Astrocyte (in vitro differentiated cells and primary cell): ENCODE results near the gene PTPRM. TPM values are rescaled to one million over a fixed set of nuclear protein-coding genes. Genes with fewer than 3 reads are reported as not detected.
A peak's percentile ranks its signal among the peaks of the same experiment; 100 is the strongest.

ENCODE experiments used
- DNase-seq: peaks from one replicate; pipeline ENCODE4 v3.0.0-alpha.2; 2010; ENCODE audit warnings: low read depth
- FAIRE-seq: peaks from 2 replicates; lab custom pipeline; 2011; peaks lifted over from hg19 to GRCh38; lab: Jason Lieb, UNC
- H2AFZ ChIP-seq: 2 replicates; pipeline ENCODE4 v1.6.0; 2012; ENCODE audit warnings: low read depth, low read length, inconsistent platforms
- H3K27ac ChIP-seq: 2 replicates; pipeline ENCODE4 v1.5.1; 2011; ENCODE audit warnings: low read depth, low read length, inconsistent platforms
- H3K27me3 ChIP-seq: 2 replicates; pipeline ENCODE4 v1.6.0; 2011; ENCODE audit warnings: low read length, inconsistent platforms; ENCODE audit not compliant: insufficient read depth
- H3K36me3 ChIP-seq: 2 replicates; pipeline ENCODE4 v1.5.1; 2011; ENCODE audit warnings: low read length, inconsistent platforms; ENCODE audit not compliant: insufficient read depth
- H3K4me1 ChIP-seq: 2 replicates; pipeline ENCODE4 v1.5.1; 2011; ENCODE audit warnings: low read length, inconsistent platforms; ENCODE audit not compliant: insufficient read depth
- H3K4me2 ChIP-seq: 2 replicates; pipeline ENCODE4 v1.6.0; 2012; ENCODE audit warnings: low read length, inconsistent platforms
- H3K4me3 ChIP-seq: 2 replicates; pipeline ENCODE4 v1.5.1; 2011; ENCODE audit warnings: low read depth, mild to moderate bottlenecking, low read length, inconsistent platforms; ENCODE audit not compliant: insufficient read depth
- H3K79me2 ChIP-seq: 2 replicates; pipeline ENCODE4 v1.6.0; 2012; ENCODE audit warnings: mild to moderate bottlenecking, low read length, inconsistent platforms; ENCODE audit not compliant: insufficient read depth
- H3K9ac ChIP-seq: 2 replicates; pipeline ENCODE4 v1.6.0; 2012; ENCODE audit warnings: mild to moderate bottlenecking, low read length, inconsistent platforms
- H3K9me3 ChIP-seq: 2 replicates; pipeline ENCODE4 v1.5.1; 2012; ENCODE audit warnings: low read depth, mild to moderate bottlenecking, low read length, inconsistent platforms; ENCODE audit not compliant: insufficient read depth
- H4K20me1 ChIP-seq: 2 replicates; pipeline ENCODE4 v1.6.0; 2012; ENCODE audit warnings: low read length, inconsistent platforms; ENCODE audit not compliant: insufficient read depth
- H3K27ac Mint-ChIP-seq: one replicate; pipeline ENCODE4 v1.8.0; 2021; ENCODE audit warnings: mild to moderate bottlenecking, mixed read lengths; ENCODE audit not compliant: unreplicated experiment
- H3K27me3 Mint-ChIP-seq: one replicate; pipeline ENCODE4 v1.8.0; 2021; ENCODE audit warnings: low read depth, mixed read lengths; ENCODE audit not compliant: unreplicated experiment
- H3K36me3 Mint-ChIP-seq: one replicate; pipeline ENCODE4 v1.8.0; 2021; ENCODE audit warnings: low read depth, mixed read lengths; ENCODE audit not compliant: unreplicated experiment
- H3K4me1 Mint-ChIP-seq: one replicate; pipeline ENCODE4 v1.8.0; 2021; ENCODE audit warnings: low read depth, mixed read lengths; ENCODE audit not compliant: unreplicated experiment
- H3K4me3 Mint-ChIP-seq: one replicate; pipeline ENCODE4 v1.8.0; 2021; ENCODE audit warnings: mild to moderate bottlenecking, moderate library complexity, mixed read lengths; ENCODE audit not compliant: unreplicated experiment
- H3K9me3 Mint-ChIP-seq: one replicate; pipeline ENCODE4 v1.8.0; 2021; ENCODE audit warnings: mild to moderate bottlenecking, mixed read lengths; ENCODE audit not compliant: unreplicated experiment
- CTCF ChIP-seq: IDR thresholded peaks from 2 replicates; pipeline ENCODE4 v1.5.1; 2011; ENCODE audit warnings: low read depth, mild to moderate bottlenecking, inconsistent platforms, low read length, moderate library complexity; ENCODE audit not compliant: insufficient read depth
- EZH2 ChIP-seq: IDR thresholded peaks from 2 replicates; pipeline ENCODE4 v1.6.1; 2012; ENCODE audit warnings: mild to moderate bottlenecking, low read length, inconsistent platforms; ENCODE audit not compliant: insufficient read depth
- total RNA-seq: library from RNA; stranded (reverse); gene quantifications from 2 replicates; pipeline ENCODE4 v1.2.1, GENCODE V29; 2021

PTPRM gene
- total RNA-seq, 1 donor from 2014 or later: 59.6 TPM

- Mint-ChIP-seq H3K4me1 (peaks cover 9% of the 10 kb centered on the region), H3K4me3 (no peak overlapping the region), H3K27ac (peak overlapping the region; percentile 2), H3K36me3 (no peaks in the 10 kb centered on the region), H3K27me3 (no peaks in the 10 kb centered on the region), H3K9me3 (no peaks in the 10 kb centered on the region)
- H3K4me3 ChIP-seq: no peak overlapping the region
- DNase-seq (peak; percentile 17), FAIRE-seq (peak; percentile 9)
- no peak overlapping the region for H3K4me2 ChIP-seq
- H3K9me3 ChIP-seq: no peaks in the 10 kb centered on the region
- no peak overlapping the region for H3K9ac ChIP-seq
- H3K4me1 ChIP-seq: no peaks in the 10 kb centered on the region
- no peak for TF ChIP-seq EZH2
- peak; percentile 58 for TF ChIP-seq CTCF
- H3K36me3 ChIP-seq: no peaks in the 10 kb centered on the region
- no peaks in the 10 kb centered on the region for H3K27me3 ChIP-seq
- no peaks in the 10 kb centered on the region for H3K79me2 ChIP-seq
- H2AFZ ChIP-seq: no peak overlapping the region
- H3K27ac ChIP-seq: no peak overlapping the region
- peaks cover 16% of the 10 kb centered on the region for H4K20me1 ChIP-seq
These were observed 222.9 kb downstream of the PTPRM start for GRCh38 chr18:7789856-7790552.

DNA sequence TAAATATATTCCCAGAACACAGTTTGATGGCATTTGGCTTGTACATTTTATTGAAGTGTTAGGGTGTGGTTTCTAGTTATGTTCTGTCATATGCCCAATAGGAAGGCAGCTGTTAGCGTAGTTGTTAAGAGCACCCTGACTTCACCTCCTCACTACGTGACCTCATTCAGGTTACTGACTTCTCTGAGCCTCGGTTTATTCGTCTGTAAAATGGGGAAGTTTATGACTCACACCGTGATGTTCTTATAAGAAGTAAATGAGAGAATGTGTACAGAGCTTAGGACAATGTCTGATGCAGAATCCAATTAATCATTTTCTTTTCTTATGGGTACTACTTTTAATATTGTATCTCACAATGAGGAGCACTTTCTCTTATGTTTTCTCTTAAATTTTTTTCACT, 226.0 kb downstream of the PTPRM start:
- Histone ChIP-seq H3K9ac (no peak overlapping the region), H3K27ac (no peak overlapping the region), H3K36me3 (no peaks in the 10 kb centered on the region), H3K4me1 (no peaks in the 10 kb centered on the region), H3K4me3 (no peak overlapping the region), H4K20me1 (peaks cover 23% of the 10 kb centered on the region), H3K79me2 (peaks cover 12% of the 10 kb centered on the region), H2AFZ (no peak overlapping the region), H3K27me3 (no peaks in the 10 kb centered on the region), H3K9me3 (no peaks in the 10 kb centered on the region), H3K4me2 (no peak overlapping the region)
- Mint-ChIP-seq H3K4me1 (peaks cover 9% of the 10 kb centered on the region), H3K27me3 (no peaks in the 10 kb centered on the region), H3K9me3 (no peaks in the 10 kb centered on the region), H3K4me3 (no peak overlapping the region), H3K27ac (no peak overlapping the region), H3K36me3 (no peaks in the 10 kb centered on the region)
- no peak for TF ChIP-seq EZH2
- no peak for TF ChIP-seq CTCF
- no peak for DNase-seq
- no peak for FAIRE-seq

GRCh38 chr18:7803956-7804469, 236.9 kb downstream of the PTPRM start:
- TF ChIP-seq CTCF: no peak
- no peak for TF ChIP-seq EZH2
- no peaks in the 10 kb centered on the region for H4K20me1 ChIP-seq
- Mint-ChIP-seq H3K27me3 (no peaks in the 10 kb centered on the region), H3K36me3 (no peaks in the 10 kb centered on the region), H3K27ac (no peak overlapping the region), H3K4me1 (peaks cover 4% of the 10 kb centered on the region), H3K9me3 (no peaks in the 10 kb centered on the region), H3K4me3 (no peak overlapping the region)
- FAIRE-seq (no peak), DNase-seq (no peak)
- no peak overlapping the region for H3K4me3 ChIP-seq
- H2AFZ ChIP-seq: no peak overlapping the region
- H3K79me2 ChIP-seq: no peaks in the 10 kb centered on the region
- no peaks in the 10 kb centered on the region for H3K27me3 ChIP-seq
- no peak overlapping the region for H3K27ac ChIP-seq
- no peak overlapping the region for H3K9ac ChIP-seq
- no peaks in the 10 kb centered on the region for H3K9me3 ChIP-seq
- no peak overlapping the region for H3K4me2 ChIP-seq
- H3K4me1 ChIP-seq: no peaks in the 10 kb centered on the region
- H3K36me3 ChIP-seq: no peaks in the 10 kb centered on the region
